GM12878 (cell line): ENCODE data around the gene FOXJ3. TPM values are rescaled to one million over a fixed set of nuclear protein-coding genes. Genes with fewer than 3 reads are reported as not detected.

Source experiments
- ATAC-seq: fragments of 200-7000 bp; cut with Tn5 transposase; 3 replicates; pipeline ENCODE4 v1.9.1; 2020; ENCODE audit warnings: mild to moderate bottlenecking, moderate library complexity
- BruUV-seq: library from RNA; stranded (reverse); fragments of 400-500 nt; replicated peaks from 2 replicates; lab custom pipeline; 2021; lab: Mats Ljungman, UMichigan
- CTCF ChIA-PET: fragments of 300-600 bp; sonication (Branson Sonifier 250); formaldehyde crosslinking; extraction: SDS; loops from one replicate; lab custom pipeline; 2021; ENCODE audit warnings: inconsistent platforms; lab: Yijun Ruan, JAX
- POLR2A ChIA-PET: fragments of 350-600 bp; formaldehyde crosslinking; extraction: SDS; loops from one replicate; lab custom pipeline; 2021; ENCODE audit warnings: inconsistent platforms; lab: Charles Lee
- RAD21 ChIA-PET: fragments of 300-600 bp; sonication (Branson Sonifier 250); formaldehyde crosslinking; loops from one replicate; lab custom pipeline; 2023; ENCODE audit warnings: antibody characterized with exemption; ENCODE audit not compliant: unreplicated experiment; lab: Charles Lee
- SMC1A ChIA-PET: fragments of 300-600 bp; sonication (Branson Sonifier 250); formaldehyde crosslinking; loops from one replicate; lab custom pipeline; 2023; ENCODE audit not compliant: unreplicated experiment, uncharacterized antibody; lab: Charles Lee
- DNase-seq: peaks from one replicate; pipeline ENCODE4 v3.0.0-alpha.2; 2011; ENCODE audit warnings: low read depth, low spot score
- FAIRE-seq: peaks from 3 replicates; lab custom pipeline; 2011; peaks lifted over from hg19 to GRCh38; lab: Jason Lieb, UNC
- H2AFZ ChIP-seq: 2 replicates; pipeline ENCODE4 v1.6.0; 2011; ENCODE audit warnings: low read depth, low read length, control low read depth; ENCODE audit not compliant: control insufficient read depth
- H3K27ac ChIP-seq: 2 replicates; pipeline ENCODE4 v1.5.1; 2011; ENCODE audit warnings: control low read depth; ENCODE audit not compliant: control insufficient read depth, insufficient read depth
- H3K27me3 ChIP-seq, 2 experiments: replicated peaks in 1 of 2; 2 replicates each; pipeline versions ENCODE4 v1.6.0 to v1.6.1; 2011; ENCODE audit warnings: low read length in 1 of 2; ENCODE audit not compliant: control insufficient read depth in 2 of 2, insufficient read depth in 2 of 2
- H3K36me3 ChIP-seq, 2 experiments: 2 replicates each; pipeline ENCODE4 v1.5.1; 2011; ENCODE audit warnings: low read length in 1 of 2; ENCODE audit not compliant: control insufficient read depth in 2 of 2, insufficient read depth in 2 of 2
- H3K4me1 ChIP-seq: 2 replicates; pipeline ENCODE4 v1.6.1; 2011; ENCODE audit warnings: mild to moderate bottlenecking, low read length, moderate library complexity, mixed read lengths; ENCODE audit not compliant: control insufficient read depth, insufficient read depth
- H3K4me2 ChIP-seq: 2 replicates; pipeline ENCODE4 v1.6.0; 2011; ENCODE audit warnings: control low read depth; ENCODE audit not compliant: control insufficient read depth, insufficient read depth
- H3K4me3 ChIP-seq: fragments of 200-600 bp; sonication (generic); 2 replicates; pipeline ENCODE4 v1.5.1; 2016
- H3K79me2 ChIP-seq: 2 replicates; pipeline ENCODE4 v1.6.0; 2011; ENCODE audit warnings: low read length; ENCODE audit not compliant: control insufficient read depth, insufficient read depth
- H3K9ac ChIP-seq: 2 replicates; pipeline ENCODE4 v1.8.0; 2011; ENCODE audit warnings: low read length, control low read depth, mixed read lengths; ENCODE audit not compliant: control insufficient read depth, insufficient read depth
- H3K9me3 ChIP-seq: replicated peaks from 3 replicates; pipeline ENCODE4 v1.5.1; 2011; ENCODE audit warnings: mild to moderate bottlenecking, low read length; ENCODE audit not compliant: control insufficient read depth, insufficient read depth
- H4K20me1 ChIP-seq: 2 replicates; pipeline ENCODE4 v1.6.0; 2011; ENCODE audit not compliant: control insufficient read depth, insufficient read depth
- ASH2L ChIP-seq: fragments of 300-600, 200-600 bp; sonication (generic); IDR thresholded peaks from 2 replicates; pipeline ENCODE4 v1.6.1; 2017; ENCODE audit warnings: low read depth, mild to moderate bottlenecking, borderline replicate concordance
- BHLHE40 ChIP-seq, 2 experiments: fragments of 450-650 bp in 1 of 2; IDR thresholded peaks; 2 replicates each; pipeline ENCODE4 v1.6.1; 2011 to 2017; ENCODE audit warnings: low read depth in 2 of 2, borderline replicate concordance in 1 of 2, improper control_type of control experiment in 1 of 2, low read length in 1 of 2, mild to moderate bottlenecking in 1 of 2
- CEBPB ChIP-seq, 2 experiments: fragments of 150-350 bp in 1 of 2; IDR thresholded peaks; 2 replicates each; pipeline ENCODE4 v1.6.1; 2012 to 2014; ENCODE audit warnings: low read depth in 2 of 2, low read length in 2 of 2, borderline replicate concordance in 1 of 2, inconsistent platforms in 1 of 2
- KAT2A ChIP-seq: conservative IDR thresholded peaks from 2 replicates; pipeline ENCODE4 v1.6.1; 2011; ENCODE audit warnings: low read depth, low read length; ENCODE audit not compliant: control insufficient read depth
- MYC ChIP-seq: IDR thresholded peaks from 2 replicates; pipeline ENCODE4 v1.6.1; 2011; ENCODE audit warnings: mild to moderate bottlenecking, low read length, moderate library complexity, inconsistent platforms; ENCODE audit not compliant: insufficient read depth, insufficient replicate concordance, insufficient read length, severe bottlenecking
- PAX5 ChIP-seq: IDR thresholded peaks from 2 replicates; pipeline ENCODE4 v1.6.1; 2011; ENCODE audit warnings: low read depth, low read length, borderline replicate concordance
- RFX5 ChIP-seq: IDR thresholded peaks from 2 replicates; pipeline ENCODE4 v1.6.1; 2011; ENCODE audit warnings: low read depth, low read length, improper control_type of control experiment
- SMAD5 ChIP-seq: IDR thresholded peaks from 2 replicates; pipeline ENCODE4 v1.6.1; 2016; ENCODE audit warnings: antibody characterized with exemption, low read depth
- STAT3 ChIP-seq: IDR thresholded peaks from 2 replicates; pipeline ENCODE4 v1.6.1; 2011; ENCODE audit warnings: low read depth, low read length, improper control_type of control experiment
- TAF1 ChIP-seq: IDR thresholded peaks from 2 replicates; pipeline ENCODE4 v1.6.1; 2011; ENCODE audit warnings: mild to moderate bottlenecking, low read depth, low read length, borderline replicate concordance
- YY1 ChIP-seq: IDR thresholded peaks from 2 replicates; pipeline ENCODE4 v1.6.1; 2011; ENCODE audit warnings: low read depth, mild to moderate bottlenecking, low read length
- ZBED1 ChIP-seq: IDR thresholded peaks from 2 replicates; pipeline ENCODE4 v1.6.1; 2016; ENCODE audit warnings: borderline replicate concordance
- WGBS: methylation state at CpG from one replicate; pipeline ENCODE4 v1.1.6; 2016; ENCODE audit warnings: low lambda C conversion rate; ENCODE audit not compliant: insufficient replicate concordance, insufficient coverage; ENCODE audit errors: missing lambda C conversion rate; 5-methylcytosine and 5-hydroxymethylcytosine counted together
- in situ Hi-C: fragments of 300-500 bp; cut with MboI; formaldehyde crosslinking; loops from 9 replicates; pipeline ENCODE4 v1.14.3; 2018; ENCODE audit warnings: mixed read lengths
- intact Hi-C: fragments of 100-400 bp; cut with micrococcal nuclease; formaldehyde crosslinking; loops from one replicate; pipeline ENCODE4 v1.14.2; 2022; ENCODE audit not compliant: unreplicated experiment
- polyA plus RNA-seq, 11 experiments: library from polyadenylated mRNA; depleted of rRNA in 4 of 11; unstranded in 6 of 11; stranded (reverse) in 5 of 11; fragments of >200 nt; fragmentation: Nextera tagmentation in 4 of 11; fragmentation: Illumina TruSeq in 1 of 11; extraction: Ambion mirVana in 4 of 11; extraction: Trizol in 1 of 11; gene quantifications; 1 replicate in 1 of 11; 2 replicates in 10 of 11; pipeline versions ENCODE4 v1.2.1 to v1.2.3, GENCODE V29; 2011 to 2016; ENCODE audit warnings: inconsistent platforms in 2 of 11, missing spikeins in 2 of 11, low read depth in 1 of 11
- total RNA-seq, 4 experiments: library from RNA; depleted of rRNA in 3 of 4; stranded (reverse); fragments of >200 nt in 3 of 4; fragmentation: Illumina TruSeq in 1 of 4; extraction: Trizol in 1 of 4; gene quantifications; 2 replicates each; pipeline versions ENCODE4 v1.2.1 to v1.2.3, GENCODE V29; 2013 to 2021
- TF ChIP-seq, protein P1 (sequence below), 3 experiments: IDR thresholded peaks in 2 of 3; conservative IDR thresholded peaks in 1 of 3; 2 replicates each; pipeline ENCODE4 v1.5.1; 2011; ENCODE audit warnings: low read depth in 3 of 3, low read length in 3 of 3, mild to moderate bottlenecking in 3 of 3, control low read depth in 2 of 3, moderate library complexity in 2 of 3, inconsistent platforms in 1 of 3, mixed read lengths in 1 of 3; ENCODE audit not compliant: control insufficient read depth in 2 of 3, insufficient read depth in 1 of 3; ENCODE audit errors: extremely low read depth in 1 of 3
- TF ChIP-seq, protein P2 (sequence below): fragments of 450-650 bp; IDR thresholded peaks from 2 replicates; pipeline ENCODE4 v1.6.1; 2017; ENCODE audit warnings: mild to moderate bottlenecking, moderate library complexity
- TF ChIP-seq, protein P3 (sequence below): fragments of 450-650 bp; IDR thresholded peaks from 2 replicates; pipeline ENCODE4 v1.6.1; 2016; ENCODE audit warnings: mild to moderate bottlenecking, moderate library complexity, borderline replicate concordance

Gene FOXJ3
- total and polyA plus RNA-seq, 10 of the 15 experiments (the other 5 are each of a cell fraction or from before 2014, with no cell fraction given): 9.5 to 54.2 (median 24.7) TPM

DNA sequence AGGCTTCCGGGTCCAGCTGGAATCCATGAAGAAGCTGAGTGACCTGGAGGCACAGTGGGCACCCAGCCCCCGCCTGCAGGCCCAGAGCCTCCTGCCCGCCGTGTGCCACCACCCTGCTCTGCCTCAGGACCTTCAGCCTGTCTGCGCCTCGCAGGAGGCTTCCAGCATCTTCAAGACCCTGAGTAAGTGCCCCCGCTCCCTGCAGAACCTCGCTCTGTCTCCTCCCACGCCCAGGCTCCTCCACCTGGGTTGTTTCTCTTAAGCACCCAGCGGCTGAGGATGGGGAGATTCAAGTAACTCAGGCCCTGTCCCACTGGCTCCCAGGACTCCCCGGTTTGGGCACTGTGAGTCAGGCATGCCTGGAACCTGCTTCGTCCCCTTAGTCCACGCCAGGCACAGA, 180.3 kb downstream of the FOXJ3 start:
- ATAC-seq: no peak
- TF ChIP-seq RFX5 (no peak), PAX5 (no peak), SMAD5 (no peak), YY1 (no peak), ASH2L (no peak), MYC (no peak), BHLHE40 (IDR thresholded peaks at IDR 0.05; ENCODE audit: borderline replicate concordance in 1 of 2, low read depth in 2 of 2, low read length in 1 of 2) (no peak), CEBPB (IDR thresholded peaks at IDR 0.05; ENCODE audit: borderline replicate concordance in 1 of 2, low read depth in 2 of 2, low read length in 2 of 2) (no peak), ZBED1 (no peak), STAT3 (no peak), TAF1 (no peak), KAT2A (no peak)
- TF ChIP-seq, protein P1, sequence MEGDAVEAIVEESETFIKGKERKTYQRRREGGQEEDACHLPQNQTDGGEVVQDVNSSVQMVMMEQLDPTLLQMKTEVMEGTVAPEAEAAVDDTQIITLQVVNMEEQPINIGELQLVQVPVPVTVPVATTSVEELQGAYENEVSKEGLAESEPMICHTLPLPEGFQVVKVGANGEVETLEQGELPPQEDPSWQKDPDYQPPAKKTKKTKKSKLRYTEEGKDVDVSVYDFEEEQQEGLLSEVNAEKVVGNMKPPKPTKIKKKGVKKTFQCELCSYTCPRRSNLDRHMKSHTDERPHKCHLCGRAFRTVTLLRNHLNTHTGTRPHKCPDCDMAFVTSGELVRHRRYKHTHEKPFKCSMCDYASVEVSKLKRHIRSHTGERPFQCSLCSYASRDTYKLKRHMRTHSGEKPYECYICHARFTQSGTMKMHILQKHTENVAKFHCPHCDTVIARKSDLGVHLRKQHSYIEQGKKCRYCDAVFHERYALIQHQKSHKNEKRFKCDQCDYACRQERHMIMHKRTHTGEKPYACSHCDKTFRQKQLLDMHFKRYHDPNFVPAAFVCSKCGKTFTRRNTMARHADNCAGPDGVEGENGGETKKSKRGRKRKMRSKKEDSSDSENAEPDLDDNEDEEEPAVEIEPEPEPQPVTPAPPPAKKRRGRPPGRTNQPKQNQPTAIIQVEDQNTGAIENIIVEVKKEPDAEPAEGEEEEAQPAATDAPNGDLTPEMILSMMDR (IDR thresholded peaks at IDR 0.05 in 2 of 3, conservative IDR thresholded peaks at IDR 0.05 in 1 of 3; ENCODE audit: control insufficient read depth in 2 of 3, extremely low read depth in 1 of 3, insufficient read depth in 1 of 3, low read depth in 3 of 3, low read length in 3 of 3): no peak
- TF ChIP-seq, protein P2, sequence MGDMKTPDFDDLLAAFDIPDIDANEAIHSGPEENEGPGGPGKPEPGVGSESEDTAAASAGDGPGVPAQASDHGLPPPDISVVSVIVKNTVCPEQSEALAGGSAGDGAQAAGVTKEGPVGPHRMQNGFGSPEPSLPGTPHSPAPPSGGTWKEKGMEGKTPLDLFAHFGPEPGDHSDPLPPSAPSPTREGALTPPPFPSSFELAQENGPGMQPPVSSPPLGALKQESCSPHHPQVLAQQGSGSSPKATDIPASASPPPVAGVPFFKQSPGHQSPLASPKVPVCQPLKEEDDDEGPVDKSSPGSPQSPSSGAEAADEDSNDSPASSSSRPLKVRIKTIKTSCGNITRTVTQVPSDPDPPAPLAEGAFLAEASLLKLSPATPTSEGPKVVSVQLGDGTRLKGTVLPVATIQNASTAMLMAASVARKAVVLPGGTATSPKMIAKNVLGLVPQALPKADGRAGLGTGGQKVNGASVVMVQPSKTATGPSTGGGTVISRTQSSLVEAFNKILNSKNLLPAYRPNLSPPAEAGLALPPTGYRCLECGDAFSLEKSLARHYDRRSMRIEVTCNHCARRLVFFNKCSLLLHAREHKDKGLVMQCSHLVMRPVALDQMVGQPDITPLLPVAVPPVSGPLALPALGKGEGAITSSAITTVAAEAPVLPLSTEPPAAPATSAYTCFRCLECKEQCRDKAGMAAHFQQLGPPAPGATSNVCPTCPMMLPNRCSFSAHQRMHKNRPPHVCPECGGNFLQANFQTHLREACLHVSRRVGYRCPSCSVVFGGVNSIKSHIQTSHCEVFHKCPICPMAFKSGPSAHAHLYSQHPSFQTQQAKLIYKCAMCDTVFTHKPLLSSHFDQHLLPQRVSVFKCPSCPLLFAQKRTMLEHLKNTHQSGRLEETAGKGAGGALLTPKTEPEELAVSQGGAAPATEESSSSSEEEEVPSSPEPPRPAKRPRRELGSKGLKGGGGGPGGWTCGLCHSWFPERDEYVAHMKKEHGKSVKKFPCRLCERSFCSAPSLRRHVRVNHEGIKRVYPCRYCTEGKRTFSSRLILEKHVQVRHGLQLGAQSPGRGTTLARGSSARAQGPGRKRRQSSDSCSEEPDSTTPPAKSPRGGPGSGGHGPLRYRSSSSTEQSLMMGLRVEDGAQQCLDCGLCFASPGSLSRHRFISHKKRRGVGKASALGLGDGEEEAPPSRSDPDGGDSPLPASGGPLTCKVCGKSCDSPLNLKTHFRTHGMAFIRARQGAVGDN: no peak
- TF ChIP-seq, protein P3, sequence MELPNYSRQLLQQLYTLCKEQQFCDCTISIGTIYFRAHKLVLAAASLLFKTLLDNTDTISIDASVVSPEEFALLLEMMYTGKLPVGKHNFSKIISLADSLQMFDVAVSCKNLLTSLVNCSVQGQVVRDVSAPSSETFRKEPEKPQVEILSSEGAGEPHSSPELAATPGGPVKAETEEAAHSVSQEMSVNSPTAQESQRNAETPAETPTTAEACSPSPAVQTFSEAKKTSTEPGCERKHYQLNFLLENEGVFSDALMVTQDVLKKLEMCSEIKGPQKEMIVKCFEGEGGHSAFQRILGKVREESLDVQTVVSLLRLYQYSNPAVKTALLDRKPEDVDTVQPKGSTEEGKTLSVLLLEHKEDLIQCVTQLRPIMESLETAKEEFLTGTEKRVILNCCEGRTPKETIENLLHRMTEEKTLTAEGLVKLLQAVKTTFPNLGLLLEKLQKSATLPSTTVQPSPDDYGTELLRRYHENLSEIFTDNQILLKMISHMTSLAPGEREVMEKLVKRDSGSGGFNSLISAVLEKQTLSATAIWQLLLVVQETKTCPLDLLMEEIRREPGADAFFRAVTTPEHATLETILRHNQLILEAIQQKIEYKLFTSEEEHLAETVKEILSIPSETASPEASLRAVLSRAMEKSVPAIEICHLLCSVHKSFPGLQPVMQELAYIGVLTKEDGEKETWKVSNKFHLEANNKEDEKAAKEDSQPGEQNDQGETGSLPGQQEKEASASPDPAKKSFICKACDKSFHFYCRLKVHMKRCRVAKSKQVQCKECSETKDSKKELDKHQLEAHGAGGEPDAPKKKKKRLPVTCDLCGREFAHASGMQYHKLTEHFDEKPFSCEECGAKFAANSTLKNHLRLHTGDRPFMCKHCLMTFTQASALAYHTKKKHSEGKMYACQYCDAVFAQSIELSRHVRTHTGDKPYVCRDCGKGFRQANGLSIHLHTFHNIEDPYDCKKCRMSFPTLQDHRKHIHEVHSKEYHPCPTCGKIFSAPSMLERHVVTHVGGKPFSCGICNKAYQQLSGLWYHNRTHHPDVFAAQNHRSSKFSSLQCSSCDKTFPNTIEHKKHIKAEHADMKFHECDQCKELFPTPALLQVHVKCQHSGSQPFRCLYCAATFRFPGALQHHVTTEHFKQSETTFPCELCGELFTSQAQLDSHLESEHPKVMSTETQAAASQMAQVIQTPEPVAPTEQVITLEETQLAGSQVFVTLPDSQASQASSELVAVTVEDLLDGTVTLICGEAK: no peak
- Histone ChIP-seq H3K79me2 (no peaks in the 10 kb centered on the region), H3K4me2 (no peak overlapping the region), H2AFZ (no peak overlapping the region), H3K27me3 (no peaks in the 10 kb centered on the region), H3K9me3 (no peaks in the 10 kb centered on the region), H3K4me3 (no peak overlapping the region), H3K9ac (no peak overlapping the region), H3K36me3 (no peaks in the 10 kb centered on the region), H4K20me1 (no peaks in the 10 kb centered on the region), H3K4me1 (no peaks in the 10 kb centered on the region), H3K27ac (no peak overlapping the region)
- RAD21 ChIA-PET: no interaction called here
- POLR2A ChIA-PET: no interaction called here
- CTCF ChIA-PET: interaction anchor here (0.6 to 0.9 kb wide), 2 partner anchors 19 kb away, joined by 3 read pairs; no protein-coding TSS in a partner anchor
- no peak for DNase-seq
- no TSS peak for BruUV-seq
- intact Hi-C loops (no loop called here), in situ Hi-C loops (no loop called here)
- 25% methylated on average over 13 of the region's 13 CpGs for WGBS
- no peak for FAIRE-seq
- SMC1A ChIA-PET: no interaction called here
